ENCODE results near the gene AZIN2.
"Not testable (repeated sequence)": the region's sequence is repeated elsewhere in the genome, so short reads cannot be mapped to it uniquely, and the experiment has no call there.

Gene AZIN2

GRCh38 chr1:33047839-33048305, 33.1 kb upstream of the AZIN2 start:
- TF ChIP-seq POLR2A (IDR thresholded peaks at IDR 0.05; ENCODE audit: low read depth, low read length): no peak
- FAIRE-seq (no peak), DNase-seq (ENCODE audit: insufficient read length, low spot score) (no peak)

GRCh38 chr1:33048426-33048825, 32.5 kb upstream of the AZIN2 start:
- TF ChIP-seq POLR2A (IDR thresholded peaks at IDR 0.05; ENCODE audit: low read depth, low read length): no peak
- DNase-seq (ENCODE audit: insufficient read length, low spot score): no peak
- no peak for FAIRE-seq

GRCh38 chr1:33049371-33049770, 31.6 kb upstream of the AZIN2 start:
- no peak for FAIRE-seq

GRCh38 chr1:33050221-33051076, 30.5 kb upstream of the AZIN2 start:
- peak; percentile 38 for FAIRE-seq
- no peak for TF ChIP-seq POLR2A (IDR thresholded peaks at IDR 0.05; ENCODE audit: low read depth, low read length)
- peak; percentile 42 for DNase-seq (ENCODE audit: insufficient read length, low spot score)

More at GRCh38 chr1:33049371-33049770, 31.6 kb upstream of the AZIN2 start:
- no peak for TF ChIP-seq POLR2A (IDR thresholded peaks at IDR 0.05; ENCODE audit: low read depth, low read length)
- DNase-seq (ENCODE audit: insufficient read length, low spot score): no peak

GRCh38 chr1:33055210-33056008, 25.5 kb upstream of the AZIN2 start:
- peak; percentile 72 for DNase-seq (ENCODE audit: insufficient read length, low spot score)
- no peak for TF ChIP-seq POLR2A (IDR thresholded peaks at IDR 0.05; ENCODE audit: low read depth, low read length)
- no peak for FAIRE-seq

- FAIRE-seq: no peak
Measured at GRCh38 chr1:33056426-33056825, 24.5 kb upstream of the AZIN2 start.

GRCh38 chr1:33057095-33057494, 23.9 kb upstream of the AZIN2 start:
- DNase-seq (ENCODE audit: insufficient read length, low spot score) (no peak), FAIRE-seq (no peak)
- TF ChIP-seq POLR2A (IDR thresholded peaks at IDR 0.05; ENCODE audit: low read depth, low read length): no peak

More at GRCh38 chr1:33056426-33056825, 24.5 kb upstream of the AZIN2 start:
- TF ChIP-seq POLR2A (IDR thresholded peaks at IDR 0.05; ENCODE audit: low read depth, low read length): no peak
- no peak for DNase-seq (ENCODE audit: insufficient read length, low spot score)

GRCh38 chr1:33060579-33061083, 20.3 kb upstream of the AZIN2 start:
- DNase-seq (ENCODE audit: insufficient read length, low spot score) (peak; percentile 44), FAIRE-seq (no peak)
- TF ChIP-seq POLR2A (IDR thresholded peaks at IDR 0.05; ENCODE audit: low read depth, low read length): no peak

GRCh38 chr1:33061834-33062233, 19.1 kb upstream of the AZIN2 start:
- FAIRE-seq: no peak
- DNase-seq (ENCODE audit: insufficient read length, low spot score): no peak
- no peak for TF ChIP-seq POLR2A (IDR thresholded peaks at IDR 0.05; ENCODE audit: low read depth, low read length)

GRCh38 chr1:33064284-33064683, 16.7 kb upstream of the AZIN2 start:
- FAIRE-seq: not testable (repeated sequence)

GRCh38 chr1:33065301-33065700, 15.7 kb upstream of the AZIN2 start:
- FAIRE-seq: no peak
- no peak for TF ChIP-seq POLR2A (IDR thresholded peaks at IDR 0.05; ENCODE audit: low read depth, low read length)

More at GRCh38 chr1:33064284-33064683, 16.7 kb upstream of the AZIN2 start:
- DNase-seq (ENCODE audit: insufficient read length, low spot score): not testable (repeated sequence)

GRCh38 chr1:33066477-33066876, 14.5 kb upstream of the AZIN2 start:
- DNase-seq (ENCODE audit: insufficient read length, low spot score); FAIRE-seq: not testable (repeated sequence)

More at GRCh38 chr1:33065301-33065700, 15.7 kb upstream of the AZIN2 start:
- DNase-seq (ENCODE audit: insufficient read length, low spot score): no peak

GRCh38 chr1:33068108-33068507, 12.8 kb upstream of the AZIN2 start:
- not testable (repeated sequence) for DNase-seq (ENCODE audit: insufficient read length, low spot score); FAIRE-seq

GRCh38 chr1:33070628-33071027, 10.3 kb upstream of the AZIN2 start:
- DNase-seq (ENCODE audit: insufficient read length, low spot score) (no peak), FAIRE-seq (no peak)
- TF ChIP-seq POLR2A (IDR thresholded peaks at IDR 0.05; ENCODE audit: low read depth, low read length): no peak

All from H54 (cell line).